ENCODE data around the gene SEZ6L. TPM values are rescaled to one million over a fixed set of nuclear protein-coding genes. Genes with fewer than 3 reads are reported as not detected.

The SEZ6L gene
- total RNA-seq, 1 donor from 2014 or later, result 0.03 TPM

DNA sequence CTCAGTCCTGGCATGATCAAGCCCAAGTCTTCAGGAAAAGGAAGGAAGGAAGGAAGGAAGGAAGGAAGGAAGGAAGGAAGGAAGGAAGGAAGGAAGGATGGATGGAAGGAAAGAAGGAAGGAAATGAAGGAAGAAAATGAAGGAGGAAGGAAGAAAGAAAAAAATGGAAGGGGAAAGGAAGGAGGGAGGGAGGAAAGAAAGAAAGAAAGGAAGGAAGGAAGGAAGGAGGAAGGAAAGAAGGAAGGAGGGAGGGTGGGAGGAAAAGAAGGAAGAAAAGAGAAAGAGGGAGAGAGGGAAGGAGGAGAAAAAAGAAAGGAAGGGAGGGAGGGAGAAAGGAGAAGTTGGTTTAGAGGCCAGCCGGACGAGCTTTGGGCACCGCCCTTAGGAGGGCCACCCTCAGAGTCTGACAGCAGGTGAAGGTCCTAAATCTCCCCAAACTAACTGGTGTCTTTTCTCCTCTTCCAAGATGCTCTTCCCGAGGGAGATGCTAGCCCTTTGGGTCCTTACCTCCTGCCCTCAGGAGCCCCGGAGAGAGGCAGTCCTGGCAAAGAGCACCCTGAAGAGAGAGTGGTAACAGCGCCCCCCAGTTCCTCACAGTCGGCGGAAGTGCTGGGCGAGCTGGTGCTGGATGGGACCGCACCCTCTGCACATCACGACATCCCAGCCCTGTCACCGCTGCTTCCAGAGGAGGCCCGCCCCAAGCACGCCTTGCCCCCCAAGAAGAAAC, 122.8 kb downstream of the SEZ6L start:
- no peak for DNase-seq (ENCODE audit: low spot score)
- ATAC-seq, result no peak

DNA sequence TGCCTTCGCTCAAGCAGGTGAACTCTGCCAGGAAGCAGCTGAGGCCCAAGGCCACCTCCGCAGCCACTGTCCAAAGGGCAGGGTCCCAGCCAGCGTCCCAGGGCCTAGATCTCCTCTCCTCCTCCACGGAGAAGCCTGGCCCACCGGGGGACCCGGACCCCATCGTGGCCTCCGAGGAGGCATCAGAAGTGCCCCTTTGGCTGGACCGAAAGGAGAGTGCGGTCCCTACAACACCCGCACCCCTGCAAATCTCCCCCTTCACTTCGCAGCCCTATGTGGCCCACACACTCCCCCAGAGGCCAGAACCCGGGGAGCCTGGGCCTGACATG, 123.4 kb downstream of the SEZ6L start:
- no peak for DNase-seq (ENCODE audit: low spot score)
- no peak for ATAC-seq

DNA sequence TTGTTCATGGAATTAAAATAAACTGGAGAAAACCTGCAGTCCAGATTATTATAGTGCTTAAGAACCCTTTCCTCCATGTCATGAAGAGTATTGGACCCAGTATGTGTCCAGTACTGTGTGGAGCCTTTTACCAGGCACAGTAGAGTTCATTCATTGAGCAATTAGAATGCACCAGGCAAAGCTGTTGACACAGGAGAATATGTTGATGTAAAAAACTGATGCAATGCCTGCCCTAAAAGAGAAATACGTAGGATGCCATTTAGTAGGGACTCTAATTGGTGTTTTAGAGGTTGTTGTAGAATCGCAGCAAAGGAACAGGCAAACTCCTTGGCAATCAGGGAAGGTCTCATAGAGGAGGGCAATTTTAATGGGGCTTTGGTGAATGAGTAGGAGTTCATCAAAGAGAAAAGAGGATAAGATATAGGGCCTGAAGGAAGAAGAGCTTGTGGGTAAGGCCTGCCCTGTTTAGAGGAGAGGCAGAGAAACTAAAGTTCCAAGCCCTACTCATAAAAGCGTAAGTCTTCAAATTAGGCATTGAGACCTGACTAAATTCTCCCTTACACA, 126.4 kb downstream of the SEZ6L start:
- no peak for ATAC-seq
- DNase-seq (ENCODE audit: low spot score), result no peak

DNA sequence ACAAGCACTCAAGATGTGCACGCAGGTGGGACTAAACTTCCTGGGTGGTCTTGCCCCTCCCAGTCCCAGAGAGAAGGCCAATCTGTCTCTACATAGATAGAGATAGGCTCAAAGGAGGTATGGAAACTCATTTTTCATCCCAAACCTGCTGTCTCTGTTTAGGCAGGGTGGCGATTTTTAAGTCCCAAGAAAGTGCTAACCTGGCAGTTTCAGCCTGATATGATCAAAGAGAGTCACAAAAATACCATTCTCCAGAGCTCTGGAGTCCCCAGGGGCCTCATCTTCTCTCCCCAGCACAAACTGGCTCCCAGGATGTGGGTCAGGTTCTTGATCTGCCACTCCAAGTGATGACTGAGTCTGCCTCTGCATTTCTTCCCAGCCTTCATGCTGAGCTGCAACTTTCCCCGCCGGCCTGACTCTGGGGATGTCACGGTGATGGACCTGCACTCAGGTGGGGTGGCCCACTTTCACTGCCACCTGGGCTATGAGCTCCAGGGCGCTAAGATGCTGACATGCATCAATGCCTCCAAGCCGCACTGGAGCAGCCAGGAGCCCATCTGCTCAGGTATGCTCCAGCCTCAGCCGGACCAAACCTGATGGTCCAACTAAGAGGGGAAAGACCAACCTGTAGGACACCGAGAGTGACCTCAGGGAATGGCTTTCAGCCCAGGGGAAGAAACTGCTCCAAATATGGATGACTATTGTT, 129.5 kb downstream of the SEZ6L start:
- DNase-seq (ENCODE audit: low spot score), result no peak
- no peak for ATAC-seq

DNA sequence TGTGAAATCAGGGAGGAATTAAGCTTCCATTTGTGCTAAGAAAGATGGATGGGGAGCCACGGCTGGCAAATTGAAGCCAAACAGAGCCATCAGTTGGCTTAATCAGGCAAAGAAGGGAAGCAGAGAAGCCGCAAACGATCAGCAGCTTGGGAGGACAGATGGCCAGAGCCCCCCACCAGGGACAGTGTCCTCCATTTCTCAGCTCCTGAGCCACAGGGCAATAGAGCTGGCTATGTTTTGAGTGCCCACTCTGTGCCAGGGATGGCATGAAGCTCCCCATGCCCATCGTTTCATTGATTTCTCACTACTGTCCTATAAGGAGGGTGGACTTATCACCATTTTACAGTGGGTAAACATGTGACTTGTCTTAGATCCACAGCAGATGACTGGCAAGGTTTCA, 133.5 kb downstream of the SEZ6L start:
- DNase-seq (ENCODE audit: low spot score), result no peak
- ATAC-seq, result no peak

DNA sequence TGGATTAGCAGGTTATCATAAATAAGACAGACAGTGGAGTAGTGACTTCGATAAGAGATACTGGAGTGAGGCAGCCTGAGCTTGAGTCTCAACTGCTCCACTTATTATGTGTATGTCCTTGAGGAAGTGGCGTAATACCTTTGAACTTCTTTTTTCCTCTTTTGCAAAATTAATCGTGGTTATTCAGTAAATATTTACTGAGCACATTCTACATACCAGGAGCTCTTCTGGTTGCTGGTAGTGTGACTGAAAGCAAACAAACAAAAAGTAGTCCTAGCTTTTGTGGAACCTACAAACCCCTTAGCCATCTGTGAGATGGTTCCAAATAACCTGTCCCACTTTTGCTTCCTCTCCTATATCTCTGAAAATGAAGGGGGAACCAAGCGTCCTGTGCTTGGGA, 134.2 kb downstream of the SEZ6L start:
- ATAC-seq (no peak), DNase-seq (ENCODE audit: low spot score) (no peak)

DNA sequence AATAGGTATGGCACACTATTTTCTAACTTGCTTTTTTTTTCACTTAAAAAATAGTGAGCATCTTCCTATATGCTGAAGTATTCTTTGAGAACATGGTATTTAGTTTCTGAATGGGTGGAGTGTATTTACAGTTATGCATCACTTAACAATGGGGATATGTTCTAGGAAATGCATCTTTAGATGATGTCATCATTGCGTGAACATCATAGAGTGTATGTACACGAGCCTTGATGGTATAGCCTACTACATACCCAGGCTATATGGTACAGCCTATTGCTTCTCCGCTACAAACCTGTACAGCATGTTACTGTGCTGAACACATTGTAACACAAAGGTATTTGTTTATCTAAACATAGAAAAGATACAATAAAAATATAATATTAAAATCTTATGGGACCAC, 135.5 kb downstream of the SEZ6L start:
- DNase-seq (ENCODE audit: low spot score), result no peak
- ATAC-seq, result no peak

DNA sequence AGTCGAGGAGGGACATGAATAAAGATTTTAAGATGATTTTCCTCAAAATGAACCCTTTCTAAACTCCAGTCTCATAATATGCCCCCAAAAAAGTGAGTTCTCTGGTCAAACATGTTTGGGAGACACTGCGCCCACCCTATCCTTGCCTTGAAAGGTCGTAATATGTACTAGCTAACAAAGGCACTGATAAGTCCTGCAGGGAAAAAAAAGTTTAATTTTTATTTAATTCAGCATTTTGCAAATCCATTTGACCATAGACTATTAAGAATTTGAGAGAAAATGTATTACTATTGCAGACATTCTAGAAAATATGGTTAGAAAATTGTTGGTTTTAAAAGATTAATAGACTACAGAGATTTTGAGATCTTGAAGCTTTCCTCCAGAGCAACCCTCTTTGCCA, 139.2 kb downstream of the SEZ6L start:
- DNase-seq (ENCODE audit: low spot score) (no peak), ATAC-seq (no peak)

DNA sequence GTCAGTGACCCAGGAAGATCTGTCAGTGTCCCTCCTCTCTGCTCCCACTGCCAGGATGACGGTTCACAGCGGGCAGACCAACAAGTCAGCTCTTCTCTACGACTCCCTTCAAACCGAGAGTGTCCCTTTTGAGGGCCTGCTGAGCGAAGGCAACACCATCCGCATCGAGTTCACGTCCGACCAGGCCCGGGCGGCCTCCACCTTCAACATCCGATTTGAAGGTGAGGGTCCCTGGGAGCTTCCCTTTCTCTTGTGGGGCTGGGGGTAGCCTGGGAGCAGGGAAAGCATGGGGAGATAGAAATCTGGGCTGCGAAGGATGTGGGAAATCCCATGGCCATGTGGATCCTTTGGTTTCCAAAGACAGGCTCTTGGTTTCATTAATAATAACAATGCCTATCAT, 141.4 kb downstream of the SEZ6L start:
- no peak for ATAC-seq
- no peak for DNase-seq (ENCODE audit: low spot score)

DNA sequence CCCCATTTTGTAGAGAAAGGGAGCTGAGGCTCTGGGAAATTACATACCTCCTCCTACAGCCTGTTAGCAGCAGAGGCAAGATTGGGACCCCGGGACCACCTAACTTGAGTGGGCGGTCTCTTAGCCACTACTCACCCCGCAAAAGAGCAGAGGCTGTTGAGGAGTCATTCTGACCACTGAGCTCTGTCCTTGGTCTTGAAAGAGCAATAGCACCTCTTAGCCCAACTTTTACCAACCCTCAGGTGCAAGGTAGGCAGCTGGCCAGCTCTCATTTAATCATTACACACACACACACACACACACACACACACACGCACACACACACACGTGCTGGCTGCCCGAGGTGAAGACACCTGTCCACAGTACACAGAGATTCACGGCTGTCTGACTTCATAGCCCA, 144.0 kb downstream of the SEZ6L start:
- ATAC-seq (no peak), DNase-seq (ENCODE audit: low spot score) (no peak)

DNA sequence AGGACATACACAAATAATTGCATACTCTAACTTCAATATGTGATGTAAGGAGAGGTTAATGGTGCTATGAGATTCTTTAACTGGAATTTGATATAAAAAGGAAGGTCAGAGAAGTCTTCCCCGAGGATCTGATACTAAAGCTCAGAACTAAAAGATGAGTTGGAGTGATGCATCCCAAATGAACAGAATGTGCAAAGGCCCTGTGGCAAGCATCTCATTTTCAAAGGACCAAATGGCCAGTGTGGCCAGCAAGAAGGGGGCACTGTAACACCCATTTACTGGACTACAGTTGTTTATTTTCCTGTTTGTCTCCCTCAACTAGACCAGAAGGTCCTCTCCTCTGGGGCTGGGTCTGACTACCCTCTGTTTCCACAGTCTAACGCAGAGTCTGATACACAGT, 144.9 kb downstream of the SEZ6L start:
- ATAC-seq, result no peak
- no peak for DNase-seq (ENCODE audit: low spot score)

DNA sequence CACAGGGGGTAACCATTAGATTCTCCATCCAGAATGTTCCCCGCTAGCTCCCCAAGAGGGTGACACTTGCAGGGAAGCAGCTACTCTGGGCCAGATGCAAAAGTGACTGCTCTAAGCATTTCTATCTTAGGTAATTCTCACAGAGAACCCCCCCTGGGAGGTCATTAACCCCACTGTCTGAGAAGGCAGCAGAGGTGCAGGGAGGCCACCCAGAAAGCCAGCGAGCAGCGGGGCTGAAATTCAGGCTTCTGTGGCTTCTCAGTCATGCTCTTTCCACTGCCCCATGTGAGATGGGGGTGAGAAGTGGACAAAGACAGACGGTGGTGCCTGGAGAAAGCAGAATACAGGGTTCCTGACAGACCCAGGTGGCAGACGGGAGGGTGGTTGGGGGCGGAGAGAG, 145.4 kb downstream of the SEZ6L start:
- DNase-seq (ENCODE audit: low spot score) (no peak), ATAC-seq (no peak)

DNA sequence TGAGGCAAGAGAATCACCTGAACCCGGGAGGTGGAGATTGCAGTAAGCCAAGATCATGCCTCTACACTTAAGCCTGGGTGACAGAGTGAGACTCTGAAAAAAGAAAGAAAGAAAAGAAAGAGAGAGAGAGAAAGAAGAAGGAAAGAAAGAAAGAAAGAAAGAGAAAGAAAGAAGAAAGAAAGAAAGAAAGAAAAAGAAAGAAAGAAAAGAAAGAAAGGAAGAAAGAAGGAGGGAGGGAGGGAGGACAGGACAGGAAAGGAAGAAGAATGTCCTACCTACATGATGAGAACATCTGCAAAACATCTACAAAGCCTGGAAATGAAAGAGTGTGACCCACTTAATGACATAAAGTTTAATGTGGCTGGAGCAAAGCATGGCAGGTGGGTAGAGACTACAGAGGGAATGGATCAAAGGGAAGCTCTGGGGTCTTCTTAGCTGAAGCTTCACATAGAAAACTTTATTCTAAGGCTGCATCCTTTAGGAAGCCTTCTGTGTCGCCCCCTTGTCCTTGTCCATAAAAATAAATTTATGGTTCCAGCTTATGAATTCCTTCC, 147.5 kb downstream of the SEZ6L start:
- ATAC-seq, result no peak

DNA sequence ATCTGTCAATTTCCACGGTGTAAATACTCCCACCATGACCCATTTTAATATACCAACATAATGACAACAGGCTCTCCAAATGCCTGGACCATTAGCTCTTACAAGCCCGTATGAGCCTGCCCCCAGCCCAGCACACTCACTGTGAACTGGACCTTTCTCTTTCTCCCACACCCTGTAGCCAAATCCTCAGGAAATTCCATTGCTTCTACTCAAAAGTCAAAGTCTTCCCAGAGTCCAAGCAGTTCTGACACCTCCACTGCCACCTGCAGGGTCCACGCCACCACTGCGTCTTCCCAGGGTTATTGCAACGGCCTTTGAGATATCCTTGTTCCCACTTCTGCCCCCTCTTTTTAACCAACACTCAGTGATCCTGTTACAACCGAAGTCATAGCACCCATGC, 149.7 kb downstream of the SEZ6L start:
- no peak for ATAC-seq

More for the DNA sequence above, 147.5 kb downstream of the SEZ6L start:
- DNase-seq (ENCODE audit: low spot score), result no peak

DNA sequence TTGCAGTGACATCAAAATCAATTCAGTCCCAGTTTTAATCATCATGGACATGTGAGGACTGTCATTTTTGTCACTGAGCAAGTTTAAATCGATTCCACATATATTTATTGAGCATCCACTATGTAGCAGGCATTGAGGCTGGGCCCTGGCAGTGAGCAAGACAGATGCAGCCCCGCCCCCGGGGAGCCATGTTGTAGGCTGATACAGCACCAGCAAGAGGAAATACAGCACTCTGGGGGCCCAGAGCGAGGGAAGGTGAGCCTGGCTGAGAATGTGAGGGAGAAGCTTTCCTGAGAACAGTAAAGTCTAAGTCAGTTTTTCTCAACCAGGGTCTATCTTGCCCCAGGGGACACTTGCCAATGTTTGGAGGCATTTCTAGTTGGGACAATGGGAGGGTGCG, 151.2 kb downstream of the SEZ6L start:
- ATAC-seq, result no peak

More for the DNA sequence above, 149.7 kb downstream of the SEZ6L start:
- no peak for DNase-seq (ENCODE audit: low spot score)

DNA sequence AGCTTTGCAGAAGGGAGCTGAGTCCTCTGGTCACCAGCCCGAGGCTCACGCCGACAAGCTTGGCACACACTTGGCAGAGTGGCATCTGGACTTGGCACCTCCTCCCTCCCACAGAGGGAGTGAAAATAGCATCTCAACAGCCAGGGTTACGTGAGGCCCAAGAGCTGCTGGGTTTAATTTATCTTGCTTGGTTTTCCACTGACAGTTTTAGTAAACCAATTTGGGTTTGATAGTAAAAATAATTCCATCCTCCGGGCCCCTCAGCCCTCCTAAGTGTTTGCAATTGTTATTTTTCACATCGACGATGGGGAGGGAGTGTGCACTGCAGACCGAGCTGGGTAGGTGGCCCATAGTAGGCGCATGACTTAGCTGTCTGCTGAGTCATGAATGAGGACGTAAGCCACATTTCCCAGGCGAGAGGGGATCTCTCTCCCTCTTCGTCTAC, 152.2 kb downstream of the SEZ6L start:
- DNase-seq (ENCODE audit: low spot score) (no peak), ATAC-seq (no peak)

More for the DNA sequence above, 151.2 kb downstream of the SEZ6L start:
- no peak for DNase-seq (ENCODE audit: low spot score)

DNA sequence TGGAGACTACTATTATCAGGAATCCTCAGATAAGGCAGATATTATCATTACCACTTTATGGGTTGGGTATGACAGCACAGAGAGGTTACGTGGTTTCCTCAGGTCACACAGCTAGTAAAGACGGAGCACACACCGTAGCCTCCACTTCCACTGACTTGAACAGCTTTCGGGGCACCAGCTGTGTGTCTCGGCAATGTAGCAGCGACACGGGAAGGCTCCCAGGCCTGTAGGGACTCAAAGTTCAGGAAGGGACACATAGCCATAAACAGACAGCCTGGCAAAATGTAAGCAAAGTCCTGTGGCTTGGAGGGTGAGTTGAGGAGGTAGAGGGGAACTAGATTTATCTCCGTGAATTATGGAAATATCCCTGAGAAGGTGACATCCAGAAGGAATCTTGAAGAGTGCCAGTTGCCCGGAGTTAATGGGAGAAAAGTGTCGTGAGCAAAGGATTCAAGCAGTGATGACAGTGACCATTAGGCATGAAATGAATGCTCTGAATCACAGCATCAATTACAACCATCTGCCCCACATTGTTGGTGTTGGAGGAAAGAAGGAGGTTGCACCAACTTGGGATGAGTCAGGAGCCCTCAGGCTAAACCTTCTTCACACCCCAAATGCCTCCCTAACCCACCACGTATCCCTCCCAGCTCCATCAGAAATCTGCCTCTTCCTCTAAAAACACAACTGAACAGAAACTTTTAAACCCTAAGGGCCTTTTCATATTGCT, 153.1 kb downstream of the SEZ6L start:
- DNase-seq (ENCODE audit: low spot score) (no peak), ATAC-seq (no peak)

DNA sequence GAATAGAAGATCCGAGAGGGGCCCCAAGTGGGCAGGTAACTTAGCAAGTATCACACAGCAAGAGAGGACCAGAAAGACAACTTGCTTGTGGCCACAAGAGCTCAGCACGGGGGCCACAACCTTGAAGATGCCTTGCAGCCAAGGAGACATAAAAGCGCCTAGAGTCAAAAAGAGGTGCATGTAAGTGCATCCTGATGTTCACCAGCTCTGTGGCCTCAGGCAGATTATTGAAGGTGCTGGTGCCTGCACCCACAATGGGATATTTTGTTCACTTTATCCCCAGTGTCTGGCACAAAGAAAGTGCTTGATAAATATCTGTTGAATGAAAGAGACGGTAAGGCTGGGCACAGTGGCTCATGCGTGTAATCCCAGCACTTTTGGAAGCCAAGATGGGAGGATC, 153.8 kb downstream of the SEZ6L start:
- ATAC-seq, result no peak
- DNase-seq (ENCODE audit: low spot score), result no peak

DNA sequence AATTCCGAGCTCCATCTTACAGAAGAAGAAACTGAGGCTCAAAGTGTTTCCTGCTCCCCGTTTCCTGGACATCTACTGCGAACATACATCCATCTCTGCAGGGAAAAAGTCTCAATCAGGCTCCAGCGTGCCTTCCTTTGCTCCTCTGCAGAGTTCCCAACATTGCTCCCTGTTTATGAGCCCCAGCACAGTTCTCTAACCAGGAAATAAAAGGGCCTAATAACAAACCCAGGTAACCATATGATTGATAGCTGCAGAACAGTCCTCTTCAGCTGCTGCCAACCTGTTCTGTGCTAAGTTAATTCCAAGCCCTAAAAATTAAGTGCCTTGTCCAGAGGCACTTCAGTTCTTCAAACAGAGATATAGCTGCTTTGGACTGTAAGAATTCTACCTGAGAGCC, 154.9 kb downstream of the SEZ6L start:
- ATAC-seq, result no peak
- no peak for DNase-seq (ENCODE audit: low spot score)

DNA sequence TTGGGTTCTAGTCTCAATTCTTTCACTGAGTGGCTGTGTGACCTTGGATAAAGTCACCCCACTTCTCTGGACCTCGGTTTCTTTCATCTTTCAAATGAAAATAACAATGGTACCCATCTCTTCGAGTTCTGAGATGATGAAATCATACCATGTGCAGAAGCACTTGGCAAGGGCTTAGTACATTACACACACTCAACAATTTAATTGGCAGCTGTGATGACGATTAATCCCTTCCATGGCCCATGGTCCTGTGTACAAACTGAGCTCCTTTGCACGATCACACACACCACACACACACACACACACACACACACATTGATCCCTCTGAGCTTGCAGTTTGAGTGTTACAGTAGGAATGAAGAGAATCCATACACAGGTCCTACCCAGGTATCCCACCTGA, 156.4 kb downstream of the SEZ6L start:
- no peak for ATAC-seq
- no peak for DNase-seq (ENCODE audit: low spot score)

DNA sequence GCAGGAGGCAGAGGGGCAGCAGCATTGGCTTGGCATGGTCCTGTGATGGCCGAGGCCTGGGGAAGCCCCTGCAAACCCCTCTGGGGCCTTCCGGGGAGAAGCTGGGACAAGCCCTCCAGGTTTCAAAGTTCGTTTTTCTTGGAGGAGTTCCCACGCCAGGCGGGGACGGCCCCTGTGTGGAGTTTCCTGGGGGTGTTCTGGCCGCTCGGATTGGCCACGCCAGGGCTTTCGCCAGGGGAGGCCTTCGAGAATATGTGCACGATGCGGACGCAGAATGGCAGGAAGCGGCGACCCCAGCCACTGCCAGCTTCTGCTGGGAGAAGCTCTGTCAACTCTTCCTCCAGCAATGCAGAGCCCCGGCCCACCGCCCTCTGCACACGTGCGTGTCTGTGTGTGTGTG, 157.5 kb downstream of the SEZ6L start:
- no peak for DNase-seq (ENCODE audit: low spot score)
- no peak for ATAC-seq
